ENCODE results near the gene SERPINB5.

Gene SERPINB5

GRCh38 chr18:63479826-63480225 lies 3.1 kb downstream of the SERPINB5 start:
- peak; percentile 55 for DNase-seq (ENCODE audit: low read depth)
- H3K4me3 ChIP-seq (ENCODE audit: low read length): peak overlapping the region; percentile 63
- TF ChIP-seq CTCF (IDR thresholded peaks at IDR 0.05; ENCODE audit: insufficient read depth, low read depth, low read length, missing control alignments): no peak

GRCh38 chr18:63480476-63480875 lies 3.7 kb downstream of the SERPINB5 start:
- peak; percentile 38 for DNase-seq (ENCODE audit: low read depth)
- TF ChIP-seq CTCF (IDR thresholded peaks at IDR 0.05; ENCODE audit: insufficient read depth, low read depth, low read length, missing control alignments): no peak
- H3K4me3 ChIP-seq (ENCODE audit: low read length): peak overlapping the region; percentile 63

GRCh38 chr18:63480915-63481314 lies 4.2 kb downstream of the SERPINB5 start:
- peak overlapping the region; percentile 63 for H3K4me3 ChIP-seq (ENCODE audit: low read length)
- DNase-seq (ENCODE audit: low read depth): peak; percentile 40
- no peak for TF ChIP-seq CTCF (IDR thresholded peaks at IDR 0.05; ENCODE audit: insufficient read depth, low read depth, low read length, missing control alignments)

- no peak for TF ChIP-seq CTCF (IDR thresholded peaks at IDR 0.05; ENCODE audit: insufficient read depth, low read depth, low read length, missing control alignments)
- no peak overlapping the region for H3K4me3 ChIP-seq (ENCODE audit: low read length)
- no peak for DNase-seq (ENCODE audit: low read depth)
Measured at GRCh38 chr18:63487676-63488075, 10.9 kb downstream of the SERPINB5 start.

GRCh38 chr18:63488160-63488559 lies 11.4 kb downstream of the SERPINB5 start:
- H3K4me3 ChIP-seq (ENCODE audit: low read length): no peak overlapping the region
- TF ChIP-seq CTCF (IDR thresholded peaks at IDR 0.05; ENCODE audit: insufficient read depth, low read depth, low read length, missing control alignments): no peak
- no peak for DNase-seq (ENCODE audit: low read depth)

GRCh38 chr18:63492851-63493250 lies 16.1 kb downstream of the SERPINB5 start:
- DNase-seq (ENCODE audit: low read depth): no peak
- TF ChIP-seq CTCF (IDR thresholded peaks at IDR 0.05; ENCODE audit: insufficient read depth, low read depth, low read length, missing control alignments): no peak
- no peak overlapping the region for H3K4me3 ChIP-seq (ENCODE audit: low read length)

- no peak for DNase-seq (ENCODE audit: low read depth)
- H3K4me3 ChIP-seq (ENCODE audit: low read length): no peak overlapping the region
- TF ChIP-seq CTCF (IDR thresholded peaks at IDR 0.05; ENCODE audit: insufficient read depth, low read depth, low read length, missing control alignments): no peak
Measured at GRCh38 chr18:63495675-63496074, 18.9 kb downstream of the SERPINB5 start.

All from epithelial cell of esophagus (primary cell).